Measurements from ENCODE around the gene PKMYT1.

The PKMYT1 gene

GRCh38 chr16:3014971-3015370, 34.7 kb upstream of the PKMYT1 start:
- Histone ChIP-seq H3K9ac (ENCODE audit: low read depth, low read length) (no peak overlapping the region), H3K4me2 (ENCODE audit: low read length) (no peak overlapping the region), H3K4me1 (ENCODE audit: control insufficient read depth, insufficient read depth, low read length) (peaks cover 3% of the 10 kb centered on the region), H3K27me3 (ENCODE audit: control insufficient read depth, insufficient read depth, low read length) (peaks cover 33% of the 10 kb centered on the region), H3K9me3 (replicated peaks; ENCODE audit: low read length) (no peaks in the 10 kb centered on the region), H3K36me3 (ENCODE audit: insufficient read depth, low read length) (no peaks in the 10 kb centered on the region), H3K4me3 (ENCODE audit: low read length) (no peak overlapping the region)

- Histone ChIP-seq H3K9ac (ENCODE audit: low read depth, low read length) (no peak overlapping the region), H3K9me3 (replicated peaks; ENCODE audit: low read length) (no peaks in the 10 kb centered on the region), H3K4me3 (ENCODE audit: low read length) (no peak overlapping the region), H3K4me2 (ENCODE audit: low read length) (no peak overlapping the region), H3K36me3 (ENCODE audit: insufficient read depth, low read length) (no peaks in the 10 kb centered on the region), H3K4me1 (ENCODE audit: control insufficient read depth, insufficient read depth, low read length) (no peaks in the 10 kb centered on the region), H3K27me3 (ENCODE audit: control insufficient read depth, insufficient read depth, low read length) (peaks cover 33% of the 10 kb centered on the region)
Measured at GRCh38 chr16:3013998-3014690, 33.9 kb upstream of the PKMYT1 start.

- H3K4me1 ChIP-seq (ENCODE audit: control insufficient read depth, insufficient read depth, low read length) = no peaks in the 10 kb centered on the region
Measured at GRCh38 chr16:3013491-3013951, 33.3 kb upstream of the PKMYT1 start.

GRCh38 chr16:3012828-3013420, 32.7 kb upstream of the PKMYT1 start, which contains the start of gene CLDN9:
CLDN9 (plus strand) TSS chr16:3012923; CDS start chr16:3013363, 440 bp downstream.
- H3K4me1 ChIP-seq (ENCODE audit: control insufficient read depth, insufficient read depth, low read length) = no peaks in the 10 kb centered on the region
- H3K9me3 ChIP-seq (replicated peaks; ENCODE audit: low read length) = no peaks in the 10 kb centered on the region
- H3K4me3 ChIP-seq (ENCODE audit: low read length) = no peak within 1 kb of the TSS
- peaks cover 42% of the 10 kb centered on the region for H3K27me3 ChIP-seq (ENCODE audit: control insufficient read depth, insufficient read depth, low read length)
- no peak within 1 kb of the TSS for H3K4me2 ChIP-seq (ENCODE audit: low read length)
- H3K36me3 ChIP-seq (ENCODE audit: insufficient read depth, low read length) = no peaks in the 10 kb centered on the region
- no peak within 1 kb of the TSS for H3K9ac ChIP-seq (ENCODE audit: low read depth, low read length)

More at GRCh38 chr16:3013491-3013951, 33.3 kb upstream of the PKMYT1 start:
- Histone ChIP-seq H3K4me2 (ENCODE audit: low read length) (no peak overlapping the region), H3K36me3 (ENCODE audit: insufficient read depth, low read length) (no peaks in the 10 kb centered on the region), H3K9me3 (replicated peaks; ENCODE audit: low read length) (no peaks in the 10 kb centered on the region), H3K9ac (ENCODE audit: low read depth, low read length) (no peak overlapping the region), H3K27me3 (ENCODE audit: control insufficient read depth, insufficient read depth, low read length) (peaks cover 36% of the 10 kb centered on the region), H3K4me3 (ENCODE audit: low read length) (no peak overlapping the region)

GRCh38 chr16:3012246-3012645, 32.0 kb upstream of the PKMYT1 start:
- Histone ChIP-seq H3K27me3 (ENCODE audit: control insufficient read depth, insufficient read depth, low read length) (peaks cover 49% of the 10 kb centered on the region), H3K4me3 (ENCODE audit: low read length) (no peak overlapping the region), H3K4me2 (ENCODE audit: low read length) (no peak overlapping the region), H3K4me1 (ENCODE audit: control insufficient read depth, insufficient read depth, low read length) (no peaks in the 10 kb centered on the region), H3K9me3 (replicated peaks; ENCODE audit: low read length) (no peaks in the 10 kb centered on the region), H3K36me3 (ENCODE audit: insufficient read depth, low read length) (no peaks in the 10 kb centered on the region), H3K9ac (ENCODE audit: low read depth, low read length) (no peak overlapping the region)

GRCh38 chr16:3010510-3010909, 30.3 kb upstream of the PKMYT1 start:
- Histone ChIP-seq H3K9ac (ENCODE audit: low read depth, low read length) (no peak overlapping the region), H3K4me2 (ENCODE audit: low read length) (no peak overlapping the region), H3K9me3 (replicated peaks; ENCODE audit: low read length) (no peaks in the 10 kb centered on the region), H3K27me3 (ENCODE audit: control insufficient read depth, insufficient read depth, low read length) (peaks cover 49% of the 10 kb centered on the region), H3K4me3 (ENCODE audit: low read length) (no peak overlapping the region), H3K4me1 (ENCODE audit: control insufficient read depth, insufficient read depth, low read length) (no peaks in the 10 kb centered on the region), H3K36me3 (ENCODE audit: insufficient read depth, low read length) (no peaks in the 10 kb centered on the region)

- H3K4me3 ChIP-seq (ENCODE audit: low read length) = no peak overlapping the region
- H3K27me3 ChIP-seq (ENCODE audit: control insufficient read depth, insufficient read depth, low read length) = peaks cover 49% of the 10 kb centered on the region
- no peak overlapping the region for H3K9ac ChIP-seq (ENCODE audit: low read depth, low read length)
Measured at GRCh38 chr16:3009568-3010390, 29.5 kb upstream of the PKMYT1 start.

GRCh38 chr16:3008690-3009037, 28.4 kb upstream of the PKMYT1 start:
- no peak overlapping the region for H3K4me3 ChIP-seq (ENCODE audit: low read length)
- H3K4me1 ChIP-seq (ENCODE audit: control insufficient read depth, insufficient read depth, low read length) = no peaks in the 10 kb centered on the region
- peaks cover 40% of the 10 kb centered on the region for H3K27me3 ChIP-seq (ENCODE audit: control insufficient read depth, insufficient read depth, low read length)
- no peak overlapping the region for H3K4me2 ChIP-seq (ENCODE audit: low read length)
- H3K36me3 ChIP-seq (ENCODE audit: insufficient read depth, low read length) = no peaks in the 10 kb centered on the region
- no peaks in the 10 kb centered on the region for H3K9me3 ChIP-seq (replicated peaks; ENCODE audit: low read length)
- no peak overlapping the region for H3K9ac ChIP-seq (ENCODE audit: low read depth, low read length)

More at GRCh38 chr16:3009568-3010390, 29.5 kb upstream of the PKMYT1 start:
- Histone ChIP-seq H3K9me3 (replicated peaks; ENCODE audit: low read length) (no peaks in the 10 kb centered on the region), H3K36me3 (ENCODE audit: insufficient read depth, low read length) (no peaks in the 10 kb centered on the region), H3K4me1 (ENCODE audit: control insufficient read depth, insufficient read depth, low read length) (no peaks in the 10 kb centered on the region), H3K4me2 (ENCODE audit: low read length) (no peak overlapping the region)

- no peaks in the 10 kb centered on the region for H3K36me3 ChIP-seq (ENCODE audit: insufficient read depth, low read length)
- H3K9me3 ChIP-seq (replicated peaks; ENCODE audit: low read length) = no peaks in the 10 kb centered on the region
- no peaks in the 10 kb centered on the region for H3K4me1 ChIP-seq (ENCODE audit: control insufficient read depth, insufficient read depth, low read length)
- H3K27me3 ChIP-seq (ENCODE audit: control insufficient read depth, insufficient read depth, low read length) = peaks cover 36% of the 10 kb centered on the region
- H3K4me2 ChIP-seq (ENCODE audit: low read length) = no peak overlapping the region
- no peak overlapping the region for H3K9ac ChIP-seq (ENCODE audit: low read depth, low read length)
- H3K4me3 ChIP-seq (ENCODE audit: low read length) = no peak overlapping the region
Measured at GRCh38 chr16:3007957-3008689, 27.9 kb upstream of the PKMYT1 start.

- Histone ChIP-seq H3K9ac (ENCODE audit: low read depth, low read length) (no peak overlapping the region), H3K36me3 (ENCODE audit: insufficient read depth, low read length) (no peaks in the 10 kb centered on the region), H3K9me3 (replicated peaks; ENCODE audit: low read length) (no peaks in the 10 kb centered on the region), H3K4me3 (ENCODE audit: low read length) (no peak overlapping the region), H3K27me3 (ENCODE audit: control insufficient read depth, insufficient read depth, low read length) (peaks cover 28% of the 10 kb centered on the region), H3K4me2 (ENCODE audit: low read length) (no peak overlapping the region), H3K4me1 (ENCODE audit: control insufficient read depth, insufficient read depth, low read length) (no peaks in the 10 kb centered on the region)
Measured at GRCh38 chr16:3007059-3007956, 27.1 kb upstream of the PKMYT1 start.

Data from skeletal muscle satellite cell (primary cell).